Transverse colon (tissue), 4 donors: ENCODE results near the gene DGCR2.

Experiments
- POLR2AphosphoS5 ChIP-seq, 3 donors: sonication (generic); formaldehyde crosslinking; IDR thresholded peaks; one replicate each; pipeline ENCODE4 v1.6.1; 2016; ENCODE audit warnings: antibody characterized with exemption in 3 of 3
- TF ChIP-seq, protein P1 (sequence below), 5 experiments: fragments of 200-600 bp in 3 of 5; fragments of 450-650 bp in 2 of 5; sonication (generic) in 3 of 5; IDR thresholded peaks; 1 replicate in 2 of 5; 2 replicates in 3 of 5; pipeline ENCODE4 v1.5.1; 2016 to 2017; ENCODE audit warnings: antibody characterized with exemption in 5 of 5, inconsistent platforms in 3 of 5, mild to moderate bottlenecking in 2 of 5, moderate library complexity in 1 of 5

DNA sequence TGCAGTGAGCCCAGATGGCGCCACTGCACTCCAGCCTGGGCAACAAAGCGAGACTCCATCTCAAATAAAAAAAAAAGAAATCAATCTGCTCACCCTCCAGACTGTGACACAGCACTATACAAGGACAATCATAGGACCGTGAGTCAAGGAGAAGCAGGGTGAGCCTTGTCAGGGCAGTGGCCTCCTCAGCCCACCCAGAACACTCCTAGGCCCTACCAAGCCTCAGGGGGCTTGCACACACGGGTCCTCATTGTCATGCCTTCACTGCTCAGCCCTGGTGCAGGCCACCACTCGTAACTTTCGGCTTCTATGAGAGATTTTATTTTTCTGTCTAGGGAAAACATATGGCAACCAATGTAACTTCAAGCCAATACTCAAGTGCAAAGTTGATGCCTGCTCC, 35.8 kb downstream of the DGCR2 start:
- TF ChIP-seq, protein P1, sequence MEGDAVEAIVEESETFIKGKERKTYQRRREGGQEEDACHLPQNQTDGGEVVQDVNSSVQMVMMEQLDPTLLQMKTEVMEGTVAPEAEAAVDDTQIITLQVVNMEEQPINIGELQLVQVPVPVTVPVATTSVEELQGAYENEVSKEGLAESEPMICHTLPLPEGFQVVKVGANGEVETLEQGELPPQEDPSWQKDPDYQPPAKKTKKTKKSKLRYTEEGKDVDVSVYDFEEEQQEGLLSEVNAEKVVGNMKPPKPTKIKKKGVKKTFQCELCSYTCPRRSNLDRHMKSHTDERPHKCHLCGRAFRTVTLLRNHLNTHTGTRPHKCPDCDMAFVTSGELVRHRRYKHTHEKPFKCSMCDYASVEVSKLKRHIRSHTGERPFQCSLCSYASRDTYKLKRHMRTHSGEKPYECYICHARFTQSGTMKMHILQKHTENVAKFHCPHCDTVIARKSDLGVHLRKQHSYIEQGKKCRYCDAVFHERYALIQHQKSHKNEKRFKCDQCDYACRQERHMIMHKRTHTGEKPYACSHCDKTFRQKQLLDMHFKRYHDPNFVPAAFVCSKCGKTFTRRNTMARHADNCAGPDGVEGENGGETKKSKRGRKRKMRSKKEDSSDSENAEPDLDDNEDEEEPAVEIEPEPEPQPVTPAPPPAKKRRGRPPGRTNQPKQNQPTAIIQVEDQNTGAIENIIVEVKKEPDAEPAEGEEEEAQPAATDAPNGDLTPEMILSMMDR (IDR thresholded peaks at IDR 0.05), result no peak
- TF ChIP-seq POLR2AphosphoS5 (IDR thresholded peaks at IDR 0.05), result no peak
